ENCODE data around the gene CD244.
"Not testable (repeated sequence)": the region's sequence is repeated elsewhere in the genome, so short reads cannot be mapped to it uniquely, and the experiment has no call there.

Gene CD244

GRCh38 chr1:160811147-160811546 lies 51.5 kb downstream of the CD244 start:
- DNase-seq (ENCODE audit: low read depth in 4 of 4, low spot score in 1 of 4), result no peak

GRCh38 chr1:160810486-160810885 lies 52.2 kb downstream of the CD244 start:
- DNase-seq (ENCODE audit: low read depth in 4 of 4, low spot score in 1 of 4), result no peak

GRCh38 chr1:160808289-160808688 lies 54.4 kb downstream of the CD244 start:
- no peak for DNase-seq (ENCODE audit: low read depth in 4 of 4, low spot score in 1 of 4)

GRCh38 chr1:160807738-160808137 lies 54.9 kb downstream of the CD244 start:
- no peak for DNase-seq (ENCODE audit: low read depth in 4 of 4, low spot score in 1 of 4)

GRCh38 chr1:160807247-160807646 lies 55.4 kb downstream of the CD244 start:
- no peak for DNase-seq (ENCODE audit: low read depth in 4 of 4, low spot score in 1 of 4)

- no peak for DNase-seq (ENCODE audit: low read depth in 4 of 4, low spot score in 1 of 4)
Measured at GRCh38 chr1:160806784-160807183, 55.9 kb downstream of the CD244 start.

GRCh38 chr1:160806109-160806665 lies 56.5 kb downstream of the CD244 start:
- DNase-seq (ENCODE audit: low read depth in 4 of 4, low spot score in 1 of 4), result no peak

- DNase-seq (ENCODE audit: low read depth in 4 of 4, low spot score in 1 of 4), result no peak
Measured at GRCh38 chr1:160801836-160802580, 60.7 kb downstream of the CD244 start.

- no peak for DNase-seq (ENCODE audit: low read depth in 4 of 4, low spot score in 1 of 4)
Measured at GRCh38 chr1:160800645-160801408, 61.9 kb downstream of the CD244 start.

GRCh38 chr1:160800142-160800541 lies 62.5 kb downstream of the CD244 start:
- no peak for DNase-seq (ENCODE audit: low read depth in 4 of 4, low spot score in 1 of 4)

GRCh38 chr1:160799641-160800040 lies 63.0 kb downstream of the CD244 start:
- no peak for DNase-seq (ENCODE audit: low read depth in 4 of 4, low spot score in 1 of 4)

GRCh38 chr1:160798439-160798838 lies 64.2 kb downstream of the CD244 start:
- no peak for DNase-seq (ENCODE audit: low read depth in 4 of 4, low spot score in 1 of 4)

GRCh38 chr1:160797861-160798273 lies 64.8 kb downstream of the CD244 start:
- DNase-seq (ENCODE audit: low read depth in 4 of 4, low spot score in 1 of 4), result no peak

- no peak for DNase-seq (ENCODE audit: low read depth in 4 of 4, low spot score in 1 of 4)
Measured at GRCh38 chr1:160797271-160797709, 65.4 kb downstream of the CD244 start.

GRCh38 chr1:160795951-160796383 lies 66.7 kb downstream of the CD244 start, which contains the start of gene LY9:
LY9 (plus strand) TSS chr1:160796174; CDS start chr1:160796188, 14 bp downstream.
- peak; percentile 32 to 64 (median 46) for DNase-seq (ENCODE audit: low read depth in 4 of 4, low spot score in 1 of 4)

GRCh38 chr1:160794376-160794775 lies 68.3 kb downstream of the CD244 start:
- DNase-seq (ENCODE audit: low read depth in 4 of 4, low spot score in 1 of 4), result no peak

GRCh38 chr1:160789702-160790611 lies 72.7 kb downstream of the CD244 start:
- no peak for DNase-seq (ENCODE audit: low read depth in 4 of 4, low spot score in 1 of 4)

GRCh38 chr1:160789051-160789701 lies 73.5 kb downstream of the CD244 start:
- DNase-seq (ENCODE audit: low read depth in 4 of 4, low spot score in 1 of 4), result no peak

- not testable (repeated sequence) for DNase-seq (ENCODE audit: low read depth in 4 of 4, low spot score in 1 of 4)
Measured at GRCh38 chr1:160782988-160783765, 79.5 kb downstream of the CD244 start.
